Epidermal melanocyte (primary cell): ENCODE data around the gene IL34.
"Not testable (repeated sequence)": the region's sequence is repeated elsewhere in the genome, so short reads cannot be mapped to it uniquely, and the experiment has no call there.

Source experiments
- DNase-seq: peaks from one replicate; pipeline ENCODE4 v3.0.0; 2011; ENCODE audit warnings: low spot score; ENCODE audit not compliant: insufficient read length

Gene IL34

DNA sequence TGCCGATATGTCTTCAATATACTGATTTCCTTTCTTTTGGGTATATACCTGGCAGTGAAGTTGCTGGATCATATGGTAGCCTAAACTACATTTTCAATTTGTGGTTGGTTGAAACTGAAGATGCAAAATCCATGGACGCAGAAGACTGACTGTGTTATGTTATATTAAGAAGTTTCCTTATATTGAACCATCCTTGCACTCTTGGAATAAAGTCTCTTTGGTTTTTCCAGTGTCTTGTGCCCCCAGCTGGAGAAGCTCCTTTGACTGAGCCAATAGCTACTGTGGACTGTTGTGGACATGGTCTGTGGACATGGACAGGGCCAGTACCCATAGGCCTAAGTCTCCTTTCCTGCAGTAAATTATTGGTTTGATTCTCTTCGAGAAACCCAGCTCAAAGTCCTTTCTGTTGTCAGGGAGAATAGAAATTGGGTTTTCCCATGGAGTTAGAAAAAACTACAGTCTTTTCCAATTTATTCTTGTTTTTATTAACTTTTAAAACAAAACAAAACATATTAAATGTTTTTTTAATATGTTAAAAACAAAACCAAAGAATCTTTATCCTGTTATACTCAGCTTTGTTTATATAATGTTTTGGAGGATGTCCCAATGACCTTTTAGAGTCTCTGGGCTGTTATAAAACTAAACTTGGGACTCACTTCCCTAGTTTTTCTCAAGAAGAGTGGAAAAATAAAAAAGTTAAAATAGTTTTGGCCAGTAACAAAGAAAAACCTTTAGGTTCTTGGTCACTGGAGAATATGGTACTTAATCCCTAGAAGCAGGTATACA lies 15.2 kb upstream of the IL34 start:
- no peak for DNase-seq

DNA sequence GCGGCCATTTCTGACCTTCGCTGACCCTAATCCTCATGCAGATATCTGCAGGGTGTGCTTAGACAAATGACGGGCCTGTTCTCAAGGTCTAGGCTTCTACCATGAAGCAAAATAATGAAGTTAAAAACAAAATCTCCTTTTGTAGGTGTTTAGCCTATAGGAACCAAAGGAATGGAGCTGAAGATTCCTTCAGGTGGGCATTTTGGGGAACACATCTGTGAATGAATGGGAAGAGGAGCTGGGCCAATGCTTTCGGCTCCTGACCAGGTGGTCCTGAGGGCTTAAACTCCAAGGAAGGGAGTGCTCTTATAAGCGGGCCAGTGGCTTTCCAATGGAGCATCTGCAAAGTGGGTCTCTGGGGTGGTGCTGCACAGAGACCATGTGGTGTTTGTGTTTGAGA lies 14.1 kb upstream of the IL34 start:
- DNase-seq = no peak

DNA sequence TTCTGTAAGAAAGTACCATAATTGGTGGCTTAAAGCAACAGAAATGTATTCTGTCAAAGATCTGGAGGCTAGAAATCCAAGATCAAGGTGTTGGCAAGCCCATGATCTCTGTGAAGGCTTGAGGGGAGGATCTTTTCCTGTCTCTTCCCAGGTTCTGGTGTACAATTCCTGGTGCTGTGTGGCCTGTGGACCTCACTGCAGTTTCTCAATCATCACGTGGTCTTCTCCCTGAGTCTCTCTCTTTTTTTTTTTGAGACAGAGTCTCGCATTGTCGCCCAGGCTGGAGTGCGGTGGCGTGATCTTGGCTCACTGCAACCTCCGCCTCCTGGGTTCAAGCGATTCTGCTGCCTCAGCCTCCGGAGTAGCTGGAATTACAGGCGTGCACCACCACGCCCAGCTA lies 12.7 kb upstream of the IL34 start:
- not testable (repeated sequence) for DNase-seq

DNA sequence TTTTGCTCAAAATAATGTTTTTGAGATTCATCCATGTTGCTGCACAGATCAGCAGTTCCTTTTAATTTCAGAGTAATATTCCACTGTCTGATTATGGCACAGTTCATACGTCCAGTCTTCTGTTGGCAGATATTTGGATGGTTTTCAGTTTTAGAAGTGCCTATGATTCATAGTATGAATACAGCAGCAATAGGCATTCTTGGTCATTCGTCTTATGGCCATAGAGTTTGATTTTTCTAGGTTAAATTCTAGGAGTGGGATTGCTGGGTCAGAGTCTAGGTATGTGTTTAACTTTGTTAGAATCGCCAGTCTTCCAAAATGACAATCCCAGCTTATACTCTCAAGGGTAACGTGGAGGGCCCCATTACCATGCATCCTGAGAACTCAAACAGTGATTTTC lies 11.5 kb upstream of the IL34 start:
- DNase-seq = no peak

DNA sequence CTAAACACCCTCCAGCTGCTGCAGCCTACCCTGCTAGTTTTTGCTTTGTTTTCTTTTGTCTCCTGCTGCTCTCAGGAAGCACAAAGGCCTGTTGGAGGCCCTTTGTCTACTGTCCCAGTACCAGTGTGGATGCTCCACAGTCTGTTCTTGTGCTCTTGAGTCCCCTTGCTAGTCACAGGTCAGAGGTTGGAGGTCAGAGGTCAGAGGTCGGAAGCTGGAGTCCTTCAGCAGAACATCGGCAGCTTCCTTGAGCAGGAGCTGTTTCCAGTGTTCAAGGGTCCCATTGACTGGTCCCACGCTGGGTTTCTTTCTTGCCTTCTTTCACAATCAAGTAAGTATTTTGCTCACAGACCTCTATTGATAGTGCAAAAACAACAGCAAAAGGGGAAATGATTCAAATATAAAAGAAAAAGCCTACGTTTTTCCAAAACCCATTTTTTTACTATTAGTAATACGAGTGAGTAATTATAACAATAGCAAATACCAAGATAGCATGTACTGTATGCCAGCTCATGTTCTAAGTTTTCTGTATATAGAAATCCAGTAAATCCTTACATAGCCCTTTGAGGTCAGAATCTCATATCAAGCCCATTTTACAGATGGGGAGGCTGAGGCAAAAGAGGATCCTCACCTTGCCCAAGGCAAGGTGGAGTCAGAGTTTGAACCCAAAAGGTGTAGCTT lies 10.9 kb upstream of the IL34 start:
- DNase-seq = no peak

DNA sequence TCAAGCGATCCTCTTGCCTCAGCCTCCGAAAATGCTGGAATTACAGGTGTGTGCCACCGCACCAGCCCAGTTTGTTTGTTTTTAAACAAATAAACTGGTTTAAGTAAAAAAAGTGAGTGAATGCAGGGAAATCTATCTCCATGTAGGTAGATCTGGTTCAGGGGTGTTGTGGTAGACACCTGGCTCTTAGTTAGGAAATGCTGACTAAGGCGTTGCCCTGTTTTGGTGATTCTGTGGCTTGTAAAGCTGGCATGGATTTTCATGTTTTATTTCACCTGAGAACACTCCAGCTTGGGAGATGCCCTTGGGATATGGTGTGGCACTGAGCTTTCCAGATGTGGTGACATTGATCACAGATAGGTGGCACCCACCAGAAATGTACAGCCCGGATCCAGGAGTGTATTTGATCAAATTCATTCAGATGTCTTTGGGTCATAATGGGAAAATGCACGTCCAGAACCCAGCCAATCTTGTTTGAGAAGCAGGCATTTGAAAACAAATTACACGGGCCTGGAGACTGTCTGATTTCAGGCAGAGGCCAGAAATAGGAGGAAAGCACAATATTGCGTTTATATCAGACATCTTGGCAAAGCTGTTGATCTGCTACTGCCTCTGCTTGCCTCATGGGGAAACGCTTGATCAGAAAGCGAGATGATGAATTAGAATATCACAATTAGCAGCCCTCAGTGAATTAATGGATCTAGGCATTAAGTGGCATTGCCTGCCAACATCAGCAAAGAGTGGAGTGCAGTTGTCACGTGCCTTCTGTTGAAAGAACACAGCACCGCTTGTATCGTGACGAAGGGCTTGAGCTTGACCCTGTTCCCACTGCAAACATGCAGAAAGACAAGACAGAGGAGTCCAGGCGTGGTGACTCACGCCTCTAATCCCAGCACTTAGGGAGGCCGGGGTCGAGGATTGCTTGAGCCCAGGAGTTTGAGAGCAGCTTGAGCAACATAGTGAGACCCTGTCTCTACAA lies 7.3 kb upstream of the IL34 start:
- DNase-seq = no peak

DNA sequence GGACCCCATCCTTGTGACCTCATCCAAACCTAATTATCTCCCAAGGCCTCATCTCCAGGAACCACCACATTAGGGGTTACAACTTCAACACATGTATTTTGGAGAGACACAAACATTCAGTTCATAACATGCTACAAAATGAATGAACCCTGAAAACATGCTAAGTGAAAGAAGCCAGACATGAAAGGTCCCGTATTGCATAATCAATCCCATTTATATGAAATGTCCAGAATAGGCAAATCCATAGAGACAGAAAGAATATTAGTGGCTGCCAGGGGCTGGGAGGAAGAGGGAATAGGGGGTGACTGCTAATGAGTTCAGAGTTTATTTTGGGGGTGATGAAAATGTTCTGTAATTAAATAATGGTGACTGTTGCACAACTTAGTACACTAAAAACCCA lies 3.7 kb upstream of the IL34 start:
- DNase-seq = no peak

DNA sequence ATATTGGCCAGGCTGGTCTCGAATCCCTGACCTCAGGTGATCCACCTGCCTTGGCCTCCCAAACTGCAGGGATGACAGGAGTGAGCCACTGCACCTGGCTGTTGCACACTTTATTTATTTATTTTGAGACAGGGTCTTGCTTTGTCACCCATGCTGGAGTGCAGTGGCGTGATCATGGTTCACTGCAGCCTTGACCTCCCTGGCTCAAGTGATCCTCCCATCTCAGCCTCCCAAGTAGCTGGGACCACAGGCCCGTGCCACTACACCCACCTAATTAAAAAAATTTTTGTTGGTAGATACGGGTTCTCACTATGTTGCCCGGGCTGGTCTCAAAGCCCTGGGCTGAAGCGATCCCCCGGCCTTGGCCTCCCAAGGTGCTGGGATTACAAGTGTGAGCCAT lies 3.1 kb upstream of the IL34 start:
- not testable (repeated sequence) for DNase-seq

DNA sequence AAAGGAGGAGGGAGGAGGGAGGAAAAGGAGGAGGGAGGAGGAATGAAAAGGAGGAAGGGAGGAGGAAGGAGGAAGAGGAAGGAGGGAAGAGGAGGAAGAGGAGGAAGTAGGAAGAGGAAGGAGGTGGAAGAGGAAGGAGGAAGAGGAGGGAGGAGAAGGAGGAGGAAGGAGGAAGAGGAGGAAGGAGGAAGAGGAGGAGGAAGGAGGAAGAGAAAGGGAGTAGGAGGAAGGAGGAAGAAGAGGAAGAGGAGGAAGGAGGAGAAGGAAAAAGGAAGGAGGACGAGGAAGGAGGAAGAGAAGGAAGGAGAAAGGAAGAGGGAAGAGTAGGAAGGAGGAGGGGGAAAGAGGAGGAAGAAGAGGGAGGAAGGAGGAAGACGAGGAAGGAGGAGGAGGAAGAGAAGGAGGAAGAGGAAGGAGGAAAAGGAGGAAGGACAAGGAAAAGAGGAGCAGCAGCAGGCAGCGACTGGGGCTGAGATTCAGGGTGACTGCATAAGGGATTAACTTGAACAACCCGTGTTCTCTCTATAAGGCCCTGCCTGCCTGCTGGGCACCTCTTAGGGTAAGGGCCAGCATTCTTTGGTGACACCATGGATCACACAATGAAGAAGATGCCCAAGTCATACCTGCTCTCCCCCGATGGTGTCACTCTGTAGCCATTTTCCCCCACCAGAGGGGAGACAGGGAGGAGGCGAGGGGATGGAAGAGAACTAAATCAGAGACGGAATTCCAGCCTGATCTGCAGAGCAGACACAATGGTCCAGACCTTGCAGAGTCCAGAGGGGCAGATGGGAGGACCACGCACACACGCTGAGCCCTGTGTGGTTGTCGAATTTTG lies 1.4 kb upstream of the IL34 start:
- DNase-seq = no peak

DNA sequence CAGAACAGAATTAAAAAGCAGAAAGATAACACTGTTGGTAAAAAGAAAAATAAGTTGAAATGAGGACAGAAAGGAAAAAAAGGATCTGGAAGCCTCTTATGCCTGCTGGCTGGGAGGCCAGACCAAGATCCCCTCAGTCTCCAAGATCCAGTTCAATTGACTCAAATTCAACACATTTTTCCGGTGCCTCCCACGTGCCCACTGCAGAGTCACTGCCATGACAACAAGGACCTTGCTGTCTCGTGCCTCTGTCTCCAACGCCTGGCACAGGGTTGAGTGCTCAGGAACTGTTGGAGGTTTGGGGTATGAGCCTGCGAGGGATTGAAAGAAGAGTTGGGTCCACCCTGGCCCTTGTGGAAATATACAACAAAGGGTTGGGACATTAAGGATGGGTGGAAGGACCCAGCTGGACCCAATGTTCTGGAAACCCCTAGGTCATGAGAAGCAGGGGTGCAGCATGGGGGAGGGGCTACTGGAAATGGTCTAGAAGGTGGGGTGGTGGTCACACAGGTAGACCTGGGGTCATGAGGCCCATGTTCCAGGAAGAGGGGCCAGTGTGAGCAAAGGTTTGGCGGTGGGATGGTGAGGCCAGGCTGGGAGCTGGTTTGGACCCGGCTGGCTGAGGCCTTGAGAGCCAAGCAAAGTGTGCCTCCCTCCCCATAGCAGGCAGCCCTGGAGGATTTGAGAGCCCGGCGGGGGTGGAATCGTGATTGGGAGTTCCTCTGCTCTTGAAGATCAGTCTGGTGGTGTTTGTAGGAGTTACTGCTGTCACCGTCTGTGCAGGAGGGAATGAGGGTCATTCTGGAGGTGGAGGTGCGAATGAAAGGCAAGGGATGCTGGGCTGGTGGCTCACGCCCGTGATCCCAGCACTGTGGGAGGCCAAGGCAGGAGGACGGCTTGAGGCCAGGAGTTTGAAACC lies 1.3 kb downstream of the IL34 start:
- no peak for DNase-seq

DNA sequence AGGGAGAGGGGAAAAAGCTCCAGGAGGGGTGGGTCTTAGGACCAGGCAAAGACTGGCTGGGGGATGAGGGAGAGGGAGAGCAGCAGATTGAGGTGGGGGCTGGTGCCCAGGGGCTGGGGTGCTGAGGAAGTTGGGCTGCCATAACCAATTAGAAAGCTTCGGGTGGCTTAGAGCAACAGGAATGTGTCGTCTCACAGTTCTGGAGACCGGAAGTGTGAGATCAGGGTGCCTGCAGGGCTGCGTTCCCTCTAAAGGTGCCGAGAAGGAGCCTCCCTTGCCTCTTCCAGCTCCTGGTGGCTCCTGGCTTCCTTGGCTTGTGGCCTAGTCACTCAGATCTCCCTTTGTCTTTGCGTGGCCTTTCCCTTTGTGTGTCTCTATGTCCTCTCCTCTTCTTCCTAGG lies 2.2 kb downstream of the IL34 start:
- DNase-seq = no peak

DNA sequence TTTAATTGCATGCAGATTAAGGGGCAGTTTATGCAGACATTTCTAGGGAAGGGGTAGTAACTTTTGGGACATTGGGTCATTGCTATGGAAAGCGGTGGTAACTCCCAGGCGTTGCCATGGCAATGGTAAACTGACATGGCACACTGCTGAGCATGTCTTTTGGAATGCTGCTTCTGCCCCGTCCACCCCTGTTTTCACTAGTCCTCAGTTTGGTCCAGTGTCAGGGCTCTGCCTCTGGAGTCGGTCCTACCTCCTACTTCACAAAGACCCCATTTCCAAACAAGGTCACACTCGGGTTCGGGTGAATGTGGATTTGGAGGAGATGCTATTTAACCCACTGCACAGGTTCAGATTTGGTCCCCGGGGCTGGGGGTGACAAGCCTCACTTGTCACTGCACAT lies 2.9 kb downstream of the IL34 start:
- no peak for DNase-seq

DNA sequence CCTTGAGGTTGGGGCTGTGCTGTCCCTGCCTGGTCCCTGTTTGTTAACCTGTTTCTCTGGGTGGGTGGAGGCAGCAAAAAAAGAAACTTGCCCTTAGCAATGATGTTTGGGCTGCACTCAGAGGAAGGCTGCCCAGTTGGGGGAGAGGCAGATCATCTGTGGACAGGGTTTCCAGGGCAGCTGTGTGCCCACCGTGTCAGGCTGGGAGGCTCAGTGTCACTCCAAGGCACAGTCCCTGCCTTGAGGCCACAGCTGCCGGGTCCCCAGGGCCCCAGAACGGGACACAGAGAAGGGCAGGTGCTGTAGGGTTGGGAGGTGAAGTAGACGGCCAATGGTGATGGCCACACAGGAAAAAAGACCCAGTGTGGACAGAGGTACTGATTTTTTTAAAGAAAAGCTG lies 3.9 kb downstream of the IL34 start:
- DNase-seq = no peak

DNA sequence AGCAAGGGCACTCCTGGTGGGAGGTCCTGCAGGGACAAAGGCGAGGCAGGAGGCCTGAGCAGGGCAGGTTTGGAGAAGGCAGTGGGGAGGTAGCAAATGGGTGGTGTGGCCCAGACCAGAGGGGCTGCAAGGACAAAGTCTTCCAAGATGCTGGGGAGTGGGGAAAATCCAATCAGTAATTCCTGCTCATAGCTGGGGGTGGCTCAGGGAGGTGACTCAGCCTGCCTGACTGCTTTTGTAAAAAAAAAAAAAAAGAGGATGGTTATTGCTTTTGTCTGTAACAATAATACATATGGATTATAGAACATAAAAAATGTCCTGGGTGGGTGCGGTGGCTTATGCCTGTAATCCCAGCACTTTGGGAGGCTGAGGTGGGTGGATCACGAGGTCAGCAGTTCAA lies 5.2 kb downstream of the IL34 start:
- no peak for DNase-seq

DNA sequence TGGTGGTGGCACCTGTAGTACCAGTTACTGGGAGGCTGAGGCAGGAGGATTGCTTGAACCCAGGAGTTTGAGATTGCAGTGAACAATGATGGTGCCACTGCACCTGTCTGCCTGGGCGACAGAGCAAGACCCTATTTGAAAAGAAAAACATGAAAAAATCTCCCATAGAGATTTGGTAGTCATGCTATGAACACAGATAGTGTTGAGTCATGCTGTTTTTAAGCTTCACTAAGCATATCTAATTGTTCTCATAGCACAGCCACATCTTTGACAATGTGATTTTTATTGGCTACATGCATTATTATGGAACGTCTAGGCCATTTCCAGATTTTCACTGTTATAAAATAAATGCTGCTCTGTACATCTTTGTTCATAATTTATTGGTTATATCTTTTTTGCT lies 6.0 kb downstream of the IL34 start:
- DNase-seq = no peak

DNA sequence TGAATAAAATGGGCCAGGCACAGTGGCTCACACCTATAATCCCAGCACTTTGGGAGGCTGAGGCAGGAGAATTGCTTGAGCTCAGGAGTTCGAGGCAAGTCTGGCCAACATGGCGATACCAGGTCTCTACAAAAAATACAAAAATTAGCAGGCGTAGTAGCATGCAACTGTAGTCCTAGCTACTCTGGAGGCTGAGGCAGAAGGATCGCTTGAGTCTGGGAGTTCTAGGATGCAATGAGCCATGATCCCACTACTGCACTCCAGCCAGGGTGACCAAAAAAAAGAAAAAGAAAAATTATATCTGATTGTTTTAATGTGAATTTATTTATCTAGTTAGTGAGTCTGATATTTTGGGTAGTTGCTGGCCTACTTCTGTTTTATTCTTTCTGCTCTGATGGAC lies 7.0 kb downstream of the IL34 start:
- DNase-seq = no peak

DNA sequence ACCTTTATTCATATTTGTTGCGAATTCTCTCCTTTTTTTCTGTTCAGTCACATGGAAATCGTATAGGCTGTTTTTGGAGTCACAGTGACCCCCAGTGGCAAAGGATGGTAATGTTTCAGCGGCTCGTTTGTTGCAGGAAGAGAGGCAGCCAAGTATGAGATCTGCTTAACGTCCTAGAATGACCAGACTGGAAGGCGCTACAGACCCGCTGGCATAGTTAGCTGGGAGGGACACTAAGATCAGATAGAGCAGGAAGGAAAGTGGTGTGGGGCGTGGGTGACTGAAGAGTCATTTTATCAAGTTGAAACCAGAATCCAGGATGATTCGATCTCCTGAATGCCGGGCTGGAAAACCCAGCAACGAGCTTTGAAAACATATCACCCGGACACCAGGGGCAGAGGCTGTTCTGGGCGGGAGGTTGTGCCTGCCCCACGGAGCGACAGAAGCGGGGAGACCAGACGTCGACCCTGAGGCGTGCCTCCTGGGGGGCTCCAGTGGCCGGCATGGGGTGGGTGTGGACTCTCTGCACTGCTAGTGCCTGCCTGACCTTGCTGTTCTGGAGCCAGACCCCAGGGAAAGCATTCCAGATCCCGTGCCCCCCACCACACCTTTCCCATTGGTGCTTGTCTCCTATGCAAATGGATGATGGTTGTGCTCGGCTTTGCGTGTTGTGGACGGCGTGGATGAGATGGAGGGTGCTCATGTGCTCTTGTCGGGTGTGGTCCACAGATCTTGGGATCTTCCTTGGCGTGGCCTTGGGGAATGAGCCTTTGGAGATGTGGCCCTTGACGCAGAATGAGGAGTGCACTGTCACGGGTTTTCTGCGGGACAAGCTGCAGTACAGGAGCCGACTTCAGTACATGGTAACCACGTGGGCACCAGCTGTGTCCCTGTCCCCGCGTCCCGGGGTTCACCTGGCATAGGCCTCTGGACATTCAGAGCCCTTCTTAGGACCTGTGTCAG lies 7.7 kb downstream of the IL34 start:
- no peak for DNase-seq

DNA sequence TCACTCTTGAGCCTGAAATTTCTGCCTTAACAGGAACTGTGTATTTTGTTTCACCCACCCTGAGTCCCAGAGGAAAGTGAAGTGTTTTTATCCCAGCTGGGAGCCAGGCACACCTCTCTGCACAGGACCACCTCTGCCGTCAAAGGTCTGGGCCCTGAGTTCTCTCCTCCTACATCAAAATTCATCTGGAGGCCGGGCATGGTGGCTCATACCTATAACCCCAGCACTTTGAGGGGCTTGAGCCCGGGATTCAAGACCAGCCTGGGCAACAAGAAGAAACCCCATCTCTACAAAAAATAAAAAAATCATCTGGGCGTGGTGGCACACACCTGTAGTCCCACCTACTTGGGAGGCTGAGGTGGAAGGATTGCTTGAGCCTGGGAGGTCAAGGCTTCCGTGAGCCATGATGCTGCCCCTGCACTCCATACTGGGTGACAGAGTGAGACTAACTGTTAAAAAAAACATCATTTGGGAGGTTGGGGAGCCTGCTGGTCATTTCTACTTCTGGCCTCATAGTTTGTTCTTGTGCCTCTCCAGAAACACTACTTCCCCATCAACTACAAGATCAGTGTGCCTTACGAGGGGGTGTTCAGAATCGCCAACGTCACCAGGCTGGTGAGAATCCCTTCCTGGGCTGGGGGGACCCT lies 9.8 kb downstream of the IL34 start:
- no peak for DNase-seq
